ENCODE measurements around the gene ZNF417.
"Not testable (repeated sequence)": the region's sequence is repeated elsewhere in the genome, so short reads cannot be mapped to it uniquely, and the experiment has no call there.

Gene ZNF417

GRCh38 chr19:57916168-57916995, at the start of gene ZNF417:
Gene ZNF417 (minus strand): TSS chr19:57916592. CDS start chr19:57916411, 181 bp downstream.
- peak; percentile 96 for DNase-seq (ENCODE audit: low spot score)

GRCh38 chr19:57964761-57965160, 48.4 kb upstream of the ZNF417 start:
- no peak for DNase-seq (ENCODE audit: low spot score)

DNA sequence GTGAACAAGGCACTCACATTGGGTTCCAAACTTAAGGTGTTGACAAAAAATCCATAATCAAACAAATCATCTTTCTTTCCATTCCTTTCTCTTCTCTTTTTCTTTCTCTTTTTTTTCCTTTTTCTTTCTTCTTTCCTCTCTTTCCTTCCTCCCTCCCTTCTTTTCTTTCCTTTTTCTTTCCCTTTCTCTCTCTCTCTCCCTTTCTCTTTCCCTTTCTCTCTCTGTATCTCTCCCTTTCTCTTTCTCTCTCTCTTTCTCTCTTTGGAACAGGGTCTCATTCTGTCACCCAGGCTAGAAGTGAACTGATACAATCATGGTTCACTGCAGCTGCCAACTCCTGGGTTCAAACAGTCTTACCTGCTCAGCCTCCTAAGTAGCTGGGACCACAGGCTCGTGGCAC, 45.4 kb upstream of the ZNF417 start:
- DNase-seq (ENCODE audit: low spot score), result no peak

DNA sequence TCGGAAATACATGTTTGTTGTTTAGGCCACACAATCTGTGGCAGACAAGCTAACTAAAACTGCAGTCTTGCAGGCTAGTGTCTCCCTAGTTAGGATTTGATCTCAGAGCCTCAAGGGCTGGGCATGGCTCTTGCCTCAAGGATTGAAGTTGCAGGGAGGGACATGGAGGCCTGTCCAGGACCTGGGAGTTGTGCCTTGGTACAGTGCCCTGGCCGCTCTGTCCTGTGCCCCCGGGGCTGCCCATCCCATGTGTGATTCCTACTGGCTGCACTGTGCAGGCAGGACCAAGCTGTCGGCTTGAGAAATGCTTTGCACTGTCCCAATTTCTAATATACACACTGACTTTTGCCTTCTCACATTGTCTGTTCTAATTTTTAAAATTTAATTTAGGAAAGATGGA, 38.6 kb upstream of the ZNF417 start:
- DNase-seq (ENCODE audit: low spot score), result no peak

- no peak for DNase-seq (ENCODE audit: low spot score)
Measured at GRCh38 chr19:57949702-57950101, 33.3 kb upstream of the ZNF417 start.

DNA sequence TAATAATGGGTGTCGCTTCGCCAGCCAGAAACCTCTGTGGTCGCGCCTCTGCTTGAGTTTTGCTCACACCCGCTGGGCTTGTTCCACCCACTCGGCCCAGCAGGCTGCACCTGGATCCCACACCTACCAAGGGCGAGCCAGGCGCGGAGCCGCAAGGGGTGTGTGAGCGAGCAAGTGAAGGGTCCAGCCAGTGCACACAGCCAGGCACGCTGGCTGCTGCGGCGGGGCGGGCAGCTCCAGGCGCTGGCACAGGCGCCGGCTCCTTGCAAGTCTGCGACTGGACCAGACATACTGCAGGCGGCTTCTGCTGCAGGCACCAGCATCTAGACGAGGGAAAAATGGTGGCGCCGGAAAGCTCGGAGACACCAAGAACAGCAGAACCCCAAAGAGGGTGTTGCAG, 32.9 kb upstream of the ZNF417 start:
- DNase-seq (ENCODE audit: low spot score), result no peak

DNA sequence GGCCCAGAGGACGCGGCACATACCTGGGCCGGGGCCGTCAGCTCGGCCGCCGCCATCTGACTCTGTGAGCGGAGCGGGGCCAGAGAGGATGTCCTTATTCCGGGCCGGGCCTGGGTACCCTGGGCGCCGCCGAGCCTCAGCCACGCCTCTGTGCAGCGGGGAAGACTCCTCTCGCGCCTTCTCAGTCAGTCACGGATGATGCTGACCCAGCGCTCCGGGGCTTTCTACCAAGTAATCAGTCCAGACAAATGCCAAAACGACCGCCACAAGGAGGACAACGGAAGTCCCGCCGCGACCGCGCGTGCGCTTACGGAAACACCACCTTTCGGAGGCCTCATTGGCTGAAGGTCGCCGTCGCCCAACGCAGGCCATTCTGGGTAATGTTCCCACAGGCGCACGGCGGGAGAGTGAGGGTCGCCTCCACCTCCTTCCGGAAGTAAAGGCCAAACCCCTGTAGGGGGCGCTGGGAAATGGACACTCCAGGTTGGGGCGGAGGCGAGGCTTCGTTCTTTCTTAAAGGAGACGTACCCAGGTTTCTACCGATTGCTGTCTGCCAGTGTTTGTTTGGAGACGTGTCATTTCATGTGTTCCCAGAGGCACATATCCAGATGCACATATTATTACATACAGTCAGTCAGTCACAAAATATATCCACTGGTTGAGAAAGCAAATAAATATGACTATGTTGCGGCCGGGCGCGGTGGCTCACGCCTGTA, 31.2 kb upstream of the ZNF417 start, which contains the start of gene ZNF256:
ZNF256 (minus strand) TSS at position 288 of the 716 bp plus-strand sequence; CDS start at position 56, 232 bp downstream.
- DNase-seq (ENCODE audit: low spot score), result peak; percentile 91

DNA sequence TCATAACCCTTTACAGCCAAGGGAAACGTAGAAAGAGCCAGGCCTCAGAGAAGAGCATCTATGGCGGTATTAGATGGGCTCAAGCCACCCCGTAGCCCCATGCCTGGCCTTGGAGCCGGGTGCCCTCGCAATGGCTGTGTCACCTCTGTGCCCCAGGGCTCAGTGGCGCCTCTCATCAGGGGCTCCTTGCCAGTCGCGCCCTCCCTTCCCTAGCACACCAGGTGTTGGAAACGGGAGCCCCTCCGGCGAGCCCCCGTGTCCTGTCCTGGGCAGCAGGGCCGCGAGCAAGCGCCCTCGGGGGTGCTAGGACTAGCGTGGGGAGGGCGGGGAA, 30.7 kb upstream of the ZNF417 start:
- no peak for DNase-seq (ENCODE audit: low spot score)

DNA sequence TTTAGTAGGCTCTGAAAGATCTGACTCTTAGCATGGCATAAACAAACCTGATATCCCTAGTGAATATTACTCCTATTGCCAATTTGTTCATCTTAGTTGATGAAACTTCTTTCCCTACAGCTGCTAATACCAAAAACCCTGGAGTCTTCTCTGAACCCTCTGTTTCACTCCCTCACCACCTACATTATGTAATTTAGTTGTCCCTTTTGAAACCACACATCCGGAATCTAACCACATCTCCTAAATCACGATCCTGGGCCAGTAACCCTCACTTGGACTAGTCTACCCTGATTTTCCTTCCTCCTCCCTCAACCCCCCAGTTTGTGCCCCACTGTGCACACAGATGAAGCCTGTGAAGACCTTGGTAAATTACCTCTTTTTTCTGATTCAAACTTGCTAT, 29.9 kb upstream of the ZNF417 start:
- no peak for DNase-seq (ENCODE audit: low spot score)

DNA sequence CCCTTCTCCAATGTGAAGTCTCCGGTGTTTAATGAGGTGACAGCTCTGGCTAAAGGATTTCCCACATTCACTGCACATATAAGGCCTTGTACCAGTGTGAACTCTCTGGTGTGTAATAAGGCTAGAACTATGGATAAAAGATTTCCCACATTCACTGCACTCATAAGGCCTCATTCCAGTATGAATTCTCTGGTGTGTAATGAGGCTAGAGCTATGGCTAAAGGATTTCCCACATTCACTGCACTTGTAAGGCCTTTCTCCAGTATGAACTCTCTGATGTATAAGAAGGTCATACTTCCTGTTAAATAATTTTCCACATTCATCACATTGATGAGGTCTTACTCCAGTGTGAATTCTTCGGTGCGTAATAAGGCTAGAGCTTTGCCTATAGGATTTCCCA, 25.2 kb upstream of the ZNF417 start:
- no peak for DNase-seq (ENCODE audit: low spot score)

DNA sequence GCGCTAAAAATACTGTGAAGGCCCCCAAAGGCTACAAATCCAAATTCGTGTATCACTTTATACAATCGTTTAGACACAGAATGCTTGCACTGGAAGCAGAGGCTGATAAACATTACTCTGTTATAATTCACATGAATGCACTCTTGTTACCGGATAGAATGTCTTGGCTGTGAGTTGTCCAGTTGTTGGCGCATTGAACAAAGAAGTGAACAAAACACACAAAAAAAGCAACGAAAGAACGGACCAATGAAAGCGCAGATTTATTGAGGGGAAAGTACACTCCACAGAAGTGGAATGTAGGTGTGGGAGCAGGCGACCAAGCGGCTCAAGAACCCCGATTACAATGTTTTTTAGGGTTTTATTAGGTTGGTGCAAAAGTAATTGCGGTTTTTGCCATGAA, 19.3 kb upstream of the ZNF417 start:
- peak; percentile 75 for DNase-seq (ENCODE audit: low spot score)

DNA sequence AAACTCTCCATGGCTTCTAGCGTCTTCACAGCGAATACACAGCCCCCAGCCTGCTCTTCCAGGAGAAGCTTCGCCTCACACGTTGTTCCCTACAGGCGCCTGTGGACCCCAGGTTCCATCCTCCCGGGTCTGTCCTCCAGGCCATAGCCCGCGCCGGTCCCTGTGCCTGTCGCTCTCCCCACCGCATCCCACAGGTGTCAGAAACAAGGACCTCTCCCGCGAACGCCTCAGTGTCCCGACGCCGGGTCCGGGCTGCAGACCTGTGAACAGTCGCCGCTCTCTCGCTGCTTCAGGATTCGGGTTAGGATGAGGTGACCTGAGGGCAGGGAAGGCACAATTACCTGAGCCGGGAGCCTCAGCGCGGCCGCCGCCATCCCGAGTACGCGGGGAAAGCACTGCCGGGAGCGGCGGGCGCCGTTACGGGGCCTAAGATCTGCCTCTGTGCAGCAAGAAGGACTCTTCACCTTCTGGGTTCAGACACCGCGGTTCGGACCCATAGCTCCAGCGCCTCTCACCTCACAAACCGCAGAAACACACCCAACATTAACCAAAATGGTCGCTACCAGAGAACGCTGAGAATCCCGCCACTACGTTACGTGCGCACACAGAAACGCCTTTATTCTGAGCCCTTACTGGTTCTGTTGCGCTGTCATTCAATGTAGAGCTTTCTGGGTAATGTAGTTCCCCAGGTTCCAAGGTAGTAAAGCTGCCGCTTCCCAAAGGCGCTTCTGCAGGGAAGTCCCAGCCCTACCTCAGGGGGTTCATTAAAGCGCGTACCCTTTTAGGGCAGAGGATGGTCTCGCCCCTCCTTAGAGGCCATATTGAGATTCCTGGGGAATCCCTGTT, 18.7 kb upstream of the ZNF417 start, which contains the start of gene ZNF418:
ZNF418 (minus strand) TSS at position 583 of the 846 bp plus-strand sequence. CDS start 1,580 bp downstream, outside the sequence.
- peak; percentile 94 for DNase-seq (ENCODE audit: low spot score)

DNA sequence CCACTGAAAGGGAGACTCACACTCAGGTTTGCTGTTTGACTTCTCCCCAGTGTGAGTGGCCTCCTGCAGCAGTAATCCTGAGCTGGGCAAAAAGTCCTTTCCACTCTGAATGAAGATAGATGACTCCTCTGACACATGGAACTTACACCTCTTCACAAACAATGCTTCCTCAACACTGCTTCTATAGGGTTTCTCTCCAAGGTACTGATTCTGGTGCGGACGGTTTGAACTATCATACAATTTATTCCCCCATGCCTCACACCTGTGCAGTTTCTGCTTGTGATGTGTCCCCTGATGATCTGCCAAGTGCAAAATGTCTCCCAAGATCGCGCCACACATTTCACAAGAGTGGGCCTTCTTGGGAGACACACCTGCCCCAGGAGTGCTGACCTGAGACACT, 11.2 kb upstream of the ZNF417 start:
- DNase-seq (ENCODE audit: low spot score), result no peak

DNA sequence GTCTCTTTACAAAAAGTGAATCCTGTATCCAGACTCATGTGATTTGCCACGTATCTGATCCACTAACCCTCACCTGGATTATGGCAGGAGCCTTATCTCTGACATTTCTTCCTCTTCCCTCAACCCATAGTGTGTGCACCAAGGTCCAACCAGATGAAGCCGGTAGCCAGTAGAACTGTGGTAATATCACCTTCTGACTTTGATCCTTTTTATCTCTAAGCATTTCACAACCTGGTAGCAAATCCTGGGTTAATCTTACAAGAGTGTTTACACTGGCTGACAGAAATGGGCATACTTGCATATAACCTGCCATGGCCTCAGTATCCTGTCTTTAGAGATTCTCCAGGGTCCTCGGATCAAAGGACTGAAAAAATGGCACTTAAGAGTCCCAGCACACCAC, 1.9 kb downstream of the ZNF417 start:
- DNase-seq (ENCODE audit: low spot score), result no peak

DNA sequence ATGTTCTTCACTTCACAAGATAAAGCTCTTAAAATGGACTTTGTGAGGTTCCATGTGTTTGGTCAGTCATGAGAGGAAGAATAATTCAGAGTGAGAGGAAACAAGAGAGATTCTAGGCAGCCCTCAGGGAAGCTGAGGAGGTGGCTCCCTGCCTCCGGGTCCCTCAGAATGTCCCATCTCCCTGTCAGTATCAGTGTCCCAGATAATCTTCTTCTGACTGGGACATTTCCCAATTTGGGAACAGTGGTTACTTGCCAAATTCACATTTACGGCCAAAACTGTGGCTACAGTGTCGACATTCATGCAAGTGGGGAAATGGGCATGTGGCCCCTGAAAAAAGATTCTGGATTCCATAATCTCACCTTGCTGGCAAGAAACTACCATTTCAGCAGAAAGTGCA, 9.0 kb downstream of the ZNF417 start:
- no peak for DNase-seq (ENCODE audit: low spot score)

DNA sequence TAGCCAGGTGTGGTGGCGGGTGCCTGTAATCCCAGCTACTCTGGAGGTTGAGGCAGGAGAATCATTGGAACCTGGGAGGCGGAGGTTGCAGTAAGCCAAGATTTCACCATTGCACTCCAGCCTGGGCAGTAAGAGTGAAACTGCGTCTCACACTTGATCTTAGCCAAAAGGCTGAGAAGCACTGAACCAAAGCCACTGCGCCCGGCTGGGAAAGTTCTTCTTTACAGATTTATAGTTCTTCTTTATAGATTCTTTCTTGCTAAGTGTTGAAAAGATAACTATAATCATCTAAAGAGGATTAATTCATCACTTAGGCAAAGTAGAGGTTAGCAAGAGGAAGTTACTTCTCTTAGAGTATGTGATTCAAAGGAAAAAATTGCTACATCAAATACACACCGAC, 11.1 kb downstream of the ZNF417 start:
- DNase-seq (ENCODE audit: low spot score), result no peak

- DNase-seq (ENCODE audit: low spot score), result no peak
Measured at GRCh38 chr19:57903618-57904184, 12.7 kb downstream of the ZNF417 start.

DNA sequence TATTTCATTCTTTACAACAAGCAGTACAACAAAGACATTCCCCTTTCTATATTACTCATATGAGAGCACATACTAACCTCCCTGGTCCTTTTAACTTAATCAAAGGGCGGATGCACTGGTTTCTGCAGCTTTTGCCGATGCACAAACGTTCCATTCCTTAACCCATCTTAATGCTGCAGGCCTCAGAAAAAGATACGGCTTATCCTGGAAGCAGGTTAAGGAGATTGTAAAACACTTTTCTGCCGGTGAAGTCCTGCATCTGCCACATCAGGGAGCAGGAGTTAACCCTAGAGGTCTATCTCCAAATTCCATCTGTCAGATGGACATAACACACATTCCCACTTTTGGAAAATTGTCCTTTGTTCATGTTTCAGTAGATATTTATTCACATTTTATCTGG, 16.1 kb downstream of the ZNF417 start:
- DNase-seq (ENCODE audit: low spot score), result no peak

GRCh38 chr19:57890706-57891105, 25.7 kb downstream of the ZNF417 start:
- DNase-seq (ENCODE audit: low spot score), result not testable (repeated sequence)

- DNase-seq (ENCODE audit: low spot score), result peak; percentile 83
Measured at GRCh38 chr19:57888560-57889231, 27.7 kb downstream of the ZNF417 start, which contains the start of gene ZNF814. Gene ZNF814 (minus strand): TSS chr19:57889037. CDS start chr19:57888802, 235 bp downstream.

DNA sequence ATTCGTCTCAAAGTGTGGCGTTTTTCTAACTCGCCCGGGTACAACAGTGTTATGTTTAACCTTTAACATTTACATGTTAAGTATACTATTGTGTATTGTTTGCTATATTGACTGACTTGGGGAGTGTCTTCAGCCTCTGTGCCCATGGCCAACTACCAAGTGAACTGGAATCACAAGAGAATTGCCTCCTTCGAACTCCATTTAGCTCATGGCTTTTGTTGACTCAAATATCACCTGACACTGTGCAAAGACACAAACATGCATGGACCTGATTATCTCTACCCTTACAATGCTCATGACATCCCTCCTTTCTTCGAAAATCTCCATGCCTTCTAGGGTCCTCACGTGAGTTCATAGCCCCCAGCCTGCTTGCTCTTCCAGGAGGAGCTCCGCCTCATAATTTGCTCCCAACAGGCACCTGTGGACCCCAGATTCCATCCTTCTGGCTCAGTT, 28.3 kb downstream of the ZNF417 start:
- peak; percentile 5 for DNase-seq (ENCODE audit: low spot score)

Data from pons (tissue), 1 donor.